ENCODE data around the gene C7orf25.

The C7orf25 gene

GRCh38 chr7:42877862-42878261, 34.0 kb downstream of the C7orf25 start:
- no peak for DNase-seq (ENCODE audit: low read depth)

DNA sequence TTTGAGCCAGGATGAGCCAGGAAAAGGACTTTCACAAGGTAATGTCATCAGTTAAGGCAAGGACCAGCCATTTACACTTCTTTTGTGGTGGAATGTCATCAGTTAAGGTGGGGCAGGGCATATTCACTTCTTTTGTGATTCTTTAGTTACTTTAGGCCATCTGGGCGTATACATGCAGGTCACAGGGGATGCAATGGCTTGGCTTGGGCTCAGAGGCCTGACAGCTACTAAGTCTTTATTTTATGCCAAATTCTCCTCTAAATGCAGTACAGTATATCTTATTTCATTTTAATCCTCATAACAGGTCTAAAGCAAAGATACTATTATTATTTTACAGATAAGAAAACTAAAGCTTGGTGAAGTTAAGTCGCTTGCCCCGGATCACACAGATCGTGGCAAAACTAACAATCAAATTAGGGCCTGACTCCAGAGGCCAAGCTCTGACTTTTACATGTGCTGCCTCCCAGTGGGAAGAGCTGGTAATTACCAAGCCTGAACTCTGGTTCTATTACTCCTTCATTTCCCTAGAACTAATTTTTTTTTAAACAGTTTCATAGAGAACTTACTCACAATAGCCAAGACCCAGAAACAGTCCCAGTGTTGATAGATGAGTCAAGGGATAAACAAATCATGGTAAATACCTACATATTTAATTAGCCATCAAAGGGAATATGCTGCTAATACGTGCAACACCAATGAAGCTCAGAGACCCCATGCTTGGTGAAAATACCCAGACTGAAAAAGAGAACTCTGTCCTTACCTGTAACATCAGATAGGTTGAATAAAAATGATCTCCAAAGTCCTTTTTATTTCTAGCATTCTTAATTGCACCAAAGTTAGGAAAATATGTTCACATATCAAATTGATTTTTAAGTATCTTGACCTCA, 35.4 kb downstream of the C7orf25 start:
- peak; percentile 53 for DNase-seq (ENCODE audit: low read depth)

DNA sequence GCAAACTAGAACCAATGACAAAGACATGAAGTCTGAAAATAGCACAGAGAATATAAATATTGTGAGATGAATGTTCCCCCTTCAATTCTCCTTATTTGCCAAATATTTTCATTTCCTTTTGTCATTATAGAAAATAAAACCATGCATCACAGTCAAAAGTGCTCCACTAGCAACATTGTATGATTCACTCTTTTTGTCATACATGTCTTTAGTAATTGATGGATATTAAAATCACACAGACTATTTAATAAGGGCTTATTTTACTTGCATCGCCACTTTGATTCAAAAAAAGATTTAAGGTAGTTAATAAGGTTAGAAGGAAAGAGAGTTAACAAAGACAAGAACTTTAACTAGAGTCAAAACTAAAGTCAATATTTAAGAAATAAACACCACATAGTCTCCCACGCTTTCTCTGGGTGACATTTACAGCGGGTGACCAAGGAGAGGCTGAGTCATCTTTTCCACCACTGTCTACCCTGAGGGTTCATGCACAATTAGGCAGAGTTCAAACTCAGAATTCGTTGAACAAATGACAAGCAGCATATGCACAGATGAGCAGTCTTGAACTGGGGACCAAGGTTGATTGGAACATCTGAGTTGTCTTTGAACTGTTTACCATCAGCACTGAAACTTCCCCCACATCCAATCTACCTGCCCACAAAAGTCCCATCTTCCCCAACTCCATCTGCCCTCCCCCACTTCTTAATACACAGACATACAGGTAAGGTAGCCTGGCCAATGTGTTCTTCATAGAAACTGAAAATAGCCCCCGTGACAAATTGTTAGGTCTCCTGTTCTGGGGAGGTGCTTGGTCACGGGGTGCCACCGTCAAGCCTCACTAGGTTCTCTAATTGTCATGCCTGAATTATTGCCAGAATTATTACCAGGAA, 42.5 kb downstream of the C7orf25 start:
- no peak for DNase-seq (ENCODE audit: low read depth)

GRCh38 chr7:42868480-42868879, 43.4 kb downstream of the C7orf25 start:
- DNase-seq (ENCODE audit: low read depth), result no peak
